Activated T-cell treated with anti-CD3 and anti-CD28 coated beads for 24 hours (primary cell): ENCODE data around the gene GPR61.

Experiments
- DNase-seq: peaks from one replicate; pipeline ENCODE4 v3.0.0-alpha.2; 2020; ENCODE audit warnings: low read depth

GPR61 gene

GRCh38 chr1:109570414-109570813 is 30.7 kb downstream of the GPR61 start:
- no peak for DNase-seq

DNA sequence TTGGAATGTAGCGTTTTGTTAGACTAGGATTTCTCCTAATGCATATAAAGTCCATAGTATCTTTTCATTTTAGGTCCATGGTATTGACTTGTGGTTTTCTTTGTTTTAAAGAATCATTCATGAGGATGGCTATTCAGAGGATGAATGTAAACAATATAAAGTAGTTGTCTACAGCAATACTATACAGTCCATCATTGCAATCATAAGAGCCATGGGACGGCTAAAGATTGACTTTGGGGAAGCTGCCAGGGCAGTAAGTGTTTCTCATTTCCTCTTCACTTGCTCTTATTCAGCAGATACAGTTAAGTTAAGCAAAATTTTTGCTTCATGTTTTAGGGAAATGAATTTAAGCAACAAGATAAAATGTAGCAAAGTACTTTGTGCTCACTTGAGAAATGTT is 34.1 kb downstream of the GPR61 start:
- no peak for DNase-seq

GRCh38 chr1:109578947-109579443 is 39.3 kb downstream of the GPR61 start:
- DNase-seq = no peak

DNA sequence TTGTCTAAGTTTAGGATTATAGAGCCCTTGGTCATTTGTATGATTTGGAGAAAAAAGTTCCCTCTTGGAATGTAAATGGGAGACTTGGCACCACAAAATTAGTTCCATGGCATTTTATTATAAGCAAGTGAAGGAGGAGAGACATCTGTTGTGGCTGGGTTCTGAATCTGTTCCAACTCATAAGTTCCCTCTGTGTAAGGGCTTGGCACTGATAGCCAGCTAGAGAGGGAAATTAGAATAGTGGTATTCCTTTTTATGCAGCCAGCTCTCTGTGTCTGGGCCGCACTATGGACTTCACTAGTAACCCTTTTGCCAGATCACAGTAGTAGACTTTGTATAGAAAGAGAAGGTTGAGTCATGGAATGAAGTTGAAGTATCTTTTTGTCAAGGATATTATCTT is 39.8 kb downstream of the GPR61 start:
- no peak for DNase-seq

GRCh38 chr1:109582021-109582420 is 42.3 kb downstream of the GPR61 start:
- no peak for DNase-seq

- DNase-seq = no peak
Observed at GRCh38 chr1:109584766-109585165, 45.1 kb downstream of the GPR61 start.

- DNase-seq = no peak
Observed at GRCh38 chr1:109586055-109586454, 46.4 kb downstream of the GPR61 start.

DNA sequence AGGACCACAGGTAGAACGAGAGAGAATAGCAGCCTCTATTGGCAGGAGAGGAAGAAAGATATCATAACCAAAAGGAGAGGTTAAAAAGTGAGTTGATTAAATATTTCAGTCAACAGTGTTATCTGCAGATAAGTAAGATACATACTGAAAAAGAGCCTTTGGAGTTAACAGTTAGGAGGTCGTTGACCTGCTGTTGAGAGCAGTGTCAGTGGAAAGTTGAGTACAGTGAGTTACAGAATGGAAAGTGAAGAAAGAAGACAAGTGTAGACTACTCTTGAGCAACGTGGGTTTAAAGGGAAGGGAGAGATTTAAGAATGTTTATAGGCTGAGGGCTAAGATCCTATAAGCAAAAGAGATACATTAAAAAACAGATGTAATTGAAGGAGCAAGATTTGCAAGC is 49.5 kb downstream of the GPR61 start:
- DNase-seq = no peak

- no peak for DNase-seq
Observed at GRCh38 chr1:109589679-109590078, 50.0 kb downstream of the GPR61 start.

DNA sequence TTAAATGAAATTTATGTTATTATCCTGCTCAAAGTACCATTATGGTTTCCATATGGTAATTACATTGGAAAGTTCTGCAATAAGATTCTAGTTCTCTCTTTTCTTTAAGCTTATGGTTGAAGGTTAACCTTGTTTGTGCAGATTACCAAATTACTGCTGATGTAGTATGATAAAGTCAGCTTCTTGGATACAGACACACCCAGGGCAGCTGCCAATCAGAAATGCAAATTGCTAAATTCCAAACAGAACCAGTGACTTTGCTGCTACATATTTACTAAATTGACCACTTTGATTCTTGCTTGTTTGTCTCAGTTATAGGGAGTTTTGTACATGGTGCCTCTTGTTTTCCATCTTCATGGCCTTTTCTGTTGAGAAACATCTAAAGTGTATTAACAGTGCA is 53.2 kb downstream of the GPR61 start:
- no peak for DNase-seq

- DNase-seq = no peak
Observed at GRCh38 chr1:109595531-109595930, 55.9 kb downstream of the GPR61 start.
